HG03439 (cell line): ENCODE data around the gene TMUB2.
"Not testable (repeated sequence)": the region's sequence is repeated elsewhere in the genome, so short reads cannot be mapped to it uniquely, and the experiment has no call there.

Experiments
- ATAC-seq: cut with Tn5 transposase; IDR thresholded peaks from one replicate; pipeline ENCODE4 v1.9.1; 2021; ENCODE audit warnings: mild to moderate bottlenecking, moderate library complexity; ENCODE audit not compliant: unreplicated experiment

The TMUB2 gene

DNA sequence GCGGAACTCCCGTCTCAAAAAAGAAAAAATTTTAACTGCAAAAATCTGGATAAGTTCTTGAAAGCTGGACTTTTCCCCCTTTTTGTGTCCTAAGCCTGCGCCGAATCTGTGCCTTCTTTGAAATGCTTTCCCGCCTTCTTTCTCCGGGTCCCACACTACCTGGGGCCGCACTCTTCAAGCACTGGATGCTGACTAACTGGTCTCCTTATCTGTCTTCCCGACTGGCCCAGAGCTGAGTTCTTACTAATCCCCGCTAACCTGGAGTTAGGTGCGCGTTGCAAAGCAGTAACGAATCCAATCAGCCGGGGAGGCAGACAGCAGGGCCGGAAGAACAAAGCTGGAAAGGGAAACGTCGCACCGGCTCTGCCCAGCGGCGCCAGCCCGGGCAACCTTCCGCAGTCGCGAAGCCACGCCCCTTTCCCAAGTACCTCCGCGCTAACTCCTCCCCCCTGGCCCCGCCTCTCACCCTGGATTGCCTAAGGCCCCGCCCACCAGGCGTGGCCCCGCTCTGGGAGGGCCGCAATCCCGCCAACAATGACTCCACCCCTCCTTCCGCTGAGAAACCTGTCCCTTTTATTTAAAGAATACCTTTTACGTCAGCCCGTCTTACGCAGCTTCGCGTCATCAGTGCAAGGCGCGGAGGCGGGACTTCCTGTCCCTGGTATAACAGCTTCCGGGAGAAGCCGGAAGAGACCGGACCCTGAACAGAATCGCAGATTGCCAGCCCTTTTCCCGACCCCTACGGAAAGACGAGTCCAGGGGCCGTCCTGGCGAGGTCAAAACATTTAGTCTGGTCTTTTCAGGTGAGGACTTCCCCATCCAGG lies at the start of gene TMUB2:
TMUB2 (plus strand) TSS at position 666 of the 824 bp plus-strand sequence. CDS start 737 bp downstream, outside the sequence.
- ATAC-seq = peak; percentile 87

DNA sequence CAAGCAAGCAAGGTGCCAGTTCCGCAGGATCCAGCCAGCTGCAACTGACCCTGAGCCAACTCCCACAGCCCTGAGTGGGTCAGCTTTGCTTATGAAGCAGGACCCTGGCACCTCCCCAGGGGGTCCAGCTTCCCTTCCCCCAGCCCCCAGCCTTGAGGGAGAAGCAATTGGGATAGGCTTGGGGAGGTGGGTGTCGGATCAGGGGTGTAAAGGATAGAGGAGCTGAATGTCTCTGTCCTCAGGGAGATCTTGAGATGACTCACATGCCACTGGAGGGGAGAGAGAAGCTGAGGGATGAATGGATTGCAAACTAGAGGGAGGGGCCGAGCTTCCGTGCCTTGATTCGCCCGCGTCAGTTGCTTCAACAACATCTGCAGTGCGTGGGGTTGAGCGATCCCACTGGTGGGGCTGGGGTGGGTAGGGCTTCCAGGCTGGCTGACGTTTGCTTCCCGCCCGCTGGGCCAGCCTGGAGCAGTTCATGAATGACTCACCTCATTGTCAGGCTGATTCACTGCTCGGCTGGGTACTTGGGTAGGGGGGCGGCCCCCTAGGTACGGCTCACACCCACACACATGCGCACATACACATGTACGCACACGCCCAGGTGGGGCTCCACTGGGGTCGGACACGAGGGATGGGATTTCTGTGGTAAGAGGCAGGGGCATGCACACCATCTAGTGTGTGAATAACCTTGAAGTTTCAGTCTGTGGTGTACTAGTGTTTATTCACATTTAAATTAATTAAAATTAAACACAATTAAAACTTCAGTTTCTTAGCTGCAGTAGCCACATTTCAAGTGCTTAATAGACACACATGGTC lies 48.7 kb upstream of the TMUB2 start:
- no peak for ATAC-seq

DNA sequence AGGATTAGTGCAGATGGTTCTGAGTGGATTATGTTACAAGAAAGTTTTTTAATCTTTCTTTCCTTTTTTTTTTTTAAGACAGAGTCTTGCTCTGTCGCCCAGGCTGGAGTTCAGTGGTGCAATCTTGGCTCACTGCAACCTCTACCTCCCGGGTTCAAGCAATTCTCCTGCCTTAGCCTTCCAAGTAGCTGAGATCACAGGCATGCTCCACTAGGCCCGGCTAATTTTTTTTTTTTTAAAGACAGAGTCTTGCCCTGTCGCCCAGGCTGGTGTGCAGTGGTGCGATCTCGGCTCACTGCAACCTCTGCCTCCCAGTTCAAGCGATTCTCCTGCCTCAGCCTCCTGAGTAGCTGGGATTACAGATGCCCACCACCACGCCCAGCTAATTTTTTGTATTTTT lies 42.9 kb upstream of the TMUB2 start:
- not testable (repeated sequence) for ATAC-seq

DNA sequence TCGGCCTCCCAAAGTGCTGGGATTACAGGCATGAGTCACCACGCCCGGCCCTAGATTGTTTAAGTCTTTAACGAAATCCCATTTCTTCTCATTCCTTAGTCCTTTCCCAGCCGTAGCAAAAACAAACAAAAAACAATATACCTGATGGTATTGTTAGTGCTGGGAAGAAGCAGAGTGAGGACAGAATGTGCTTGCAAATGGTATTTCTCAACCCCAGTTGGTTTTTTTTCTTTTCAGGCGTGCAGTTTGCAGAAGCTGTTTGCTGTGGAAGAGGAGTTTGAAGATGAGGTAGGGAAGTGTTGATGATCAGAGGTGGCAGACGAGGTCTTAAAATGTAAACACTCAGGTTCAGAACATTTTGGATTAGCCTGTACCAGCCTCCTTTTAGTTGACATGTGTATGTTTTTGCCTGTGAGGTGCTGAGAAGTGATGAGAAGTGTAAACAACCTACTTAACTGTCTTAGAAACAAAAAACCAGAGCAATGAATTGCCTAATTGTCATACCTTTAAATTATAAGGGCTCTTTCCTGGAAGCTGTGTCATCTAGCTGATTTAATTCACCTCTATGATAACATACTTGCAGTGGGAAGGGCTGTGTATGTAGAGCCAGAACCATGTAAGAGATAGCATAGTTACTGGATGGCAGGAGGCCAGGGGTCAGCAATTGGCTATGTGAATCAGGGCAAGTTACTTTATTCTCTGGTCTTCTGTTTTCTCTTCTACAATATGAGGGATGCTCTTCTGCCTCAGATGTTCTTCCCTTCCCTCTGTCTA lies 41.6 kb upstream of the TMUB2 start:
- ATAC-seq = no peak

DNA sequence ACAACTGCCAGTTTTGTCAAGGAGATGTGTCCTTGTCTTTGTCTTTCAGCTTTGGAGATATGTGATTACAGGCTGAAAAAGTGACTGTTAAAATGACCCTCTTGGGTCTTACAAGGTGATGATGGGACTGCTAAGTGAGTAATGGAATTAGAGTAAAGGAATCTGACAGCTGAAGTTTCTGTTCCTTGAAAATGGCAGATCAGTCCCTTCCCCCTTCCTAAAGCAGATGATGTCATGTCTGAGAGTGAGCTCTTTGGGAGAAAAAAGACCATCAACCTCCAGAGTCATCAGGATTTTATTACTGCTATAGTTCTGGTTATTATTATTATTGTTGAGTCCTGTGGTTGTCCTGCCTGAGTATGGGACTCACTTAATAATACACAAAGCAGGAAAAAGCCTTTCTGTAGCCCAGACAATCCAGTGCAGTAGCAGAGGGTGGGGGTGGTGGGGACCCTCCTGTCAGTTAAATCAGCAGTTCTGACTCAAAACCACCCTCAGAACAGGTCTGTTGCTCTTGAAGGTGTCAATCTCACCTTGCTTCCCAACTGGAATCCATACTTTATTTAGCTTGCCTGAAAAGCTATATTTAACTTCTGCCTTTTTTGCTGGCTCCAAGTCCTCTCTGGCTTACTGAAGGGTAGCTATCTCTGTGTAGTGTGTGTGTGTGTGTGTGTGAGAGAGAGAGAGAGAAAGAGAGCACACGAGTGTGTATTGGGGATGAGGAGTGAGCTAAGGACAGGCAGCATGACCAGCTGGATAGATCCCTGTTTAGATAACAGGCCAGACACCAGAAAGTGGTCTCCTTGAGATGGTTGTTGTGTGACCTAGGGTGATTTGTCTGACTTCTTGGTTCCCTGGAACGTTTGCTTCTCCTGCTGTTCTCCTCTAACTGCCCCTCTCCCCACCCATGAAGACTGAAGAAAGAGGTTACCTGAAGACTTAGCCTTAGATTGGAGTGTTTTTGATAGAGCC lies 40.1 kb upstream of the TMUB2 start:
- no peak for ATAC-seq

DNA sequence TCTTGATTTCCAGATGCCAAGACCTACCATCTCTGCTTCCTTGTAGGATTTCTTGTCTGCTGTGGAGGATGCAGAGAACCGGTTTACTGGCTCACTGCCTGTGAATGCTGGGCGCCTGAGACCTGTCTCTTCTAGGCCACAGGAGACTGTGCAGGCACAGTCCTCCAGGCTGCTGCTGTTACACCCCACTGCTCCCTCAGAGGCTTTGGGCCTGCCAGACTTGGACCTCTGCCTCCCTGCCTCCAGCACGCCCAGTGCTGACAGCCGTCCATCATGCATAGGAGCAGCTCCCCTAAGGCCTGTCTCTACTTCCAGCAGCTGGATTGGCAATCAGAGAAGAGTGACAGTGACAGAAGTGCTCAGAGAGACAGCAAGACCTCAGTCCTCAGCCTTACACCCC lies 39.0 kb upstream of the TMUB2 start:
- ATAC-seq = no peak

DNA sequence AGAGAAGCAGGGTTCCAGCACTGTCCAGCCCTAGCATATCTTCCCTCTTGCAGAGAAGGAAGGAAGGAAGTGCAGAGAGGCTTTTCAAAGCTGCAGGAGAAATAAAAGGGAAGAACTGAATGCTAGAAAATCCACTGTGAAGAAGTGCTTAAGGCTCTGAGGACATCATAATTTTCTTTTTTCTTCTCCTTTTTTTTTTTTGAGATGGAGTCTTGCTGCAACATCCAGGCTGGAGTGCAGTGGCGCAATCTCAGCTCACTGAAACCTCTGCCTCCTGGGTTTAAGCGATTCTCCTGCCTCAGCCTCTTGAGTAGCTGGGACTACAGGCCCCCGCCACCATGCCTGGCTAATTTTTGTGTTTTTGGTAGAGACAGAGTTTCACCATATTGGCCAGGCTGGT lies 37.7 kb upstream of the TMUB2 start:
- ATAC-seq = not testable (repeated sequence)

DNA sequence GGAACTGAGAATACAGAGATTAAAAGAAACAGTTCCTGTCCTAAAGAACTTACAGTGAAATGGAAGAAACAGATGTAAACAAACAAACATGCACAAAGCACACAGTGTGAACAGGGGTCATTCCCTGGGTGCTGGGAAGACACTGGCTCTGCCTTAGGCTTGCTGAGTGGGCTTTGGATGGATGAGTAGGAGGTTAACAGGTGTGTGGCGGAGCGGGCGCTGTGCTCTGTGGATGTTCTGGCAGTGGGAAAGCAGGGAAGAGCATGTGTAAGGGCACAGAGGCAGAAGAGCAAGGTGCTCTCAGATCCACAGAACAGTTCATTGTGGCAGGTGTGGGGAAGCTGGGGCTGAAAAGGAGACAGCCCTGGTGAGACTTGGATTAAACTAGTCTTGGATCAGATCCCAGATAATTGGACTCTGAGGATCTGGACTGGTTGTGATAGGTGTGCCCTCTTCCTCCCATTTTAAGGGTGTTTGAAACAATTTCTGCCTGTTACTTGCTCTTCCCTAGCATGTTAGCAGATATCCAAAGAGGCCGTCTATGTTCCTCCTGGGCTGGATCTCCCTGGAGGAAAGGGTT lies 36.9 kb upstream of the TMUB2 start:
- no peak for ATAC-seq

DNA sequence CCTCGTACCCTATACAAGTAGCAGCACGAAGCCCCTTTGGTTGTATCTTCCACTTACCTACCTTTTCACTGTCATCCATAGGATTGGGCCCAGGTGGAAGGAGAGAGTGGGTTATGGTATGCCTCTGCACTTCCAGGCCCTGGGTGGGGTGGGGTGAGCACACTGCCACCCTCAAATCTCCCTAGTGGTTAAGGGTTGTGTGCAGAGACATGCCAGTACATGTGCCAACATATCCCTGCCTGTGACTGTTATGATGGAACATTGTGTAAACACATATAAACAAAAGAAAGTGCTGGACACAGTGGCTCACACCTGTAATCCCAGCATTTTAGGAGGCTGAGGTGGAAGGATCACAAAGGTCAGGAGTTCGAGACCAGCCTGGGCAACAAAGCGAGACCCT lies 33.9 kb upstream of the TMUB2 start:
- ATAC-seq = no peak

DNA sequence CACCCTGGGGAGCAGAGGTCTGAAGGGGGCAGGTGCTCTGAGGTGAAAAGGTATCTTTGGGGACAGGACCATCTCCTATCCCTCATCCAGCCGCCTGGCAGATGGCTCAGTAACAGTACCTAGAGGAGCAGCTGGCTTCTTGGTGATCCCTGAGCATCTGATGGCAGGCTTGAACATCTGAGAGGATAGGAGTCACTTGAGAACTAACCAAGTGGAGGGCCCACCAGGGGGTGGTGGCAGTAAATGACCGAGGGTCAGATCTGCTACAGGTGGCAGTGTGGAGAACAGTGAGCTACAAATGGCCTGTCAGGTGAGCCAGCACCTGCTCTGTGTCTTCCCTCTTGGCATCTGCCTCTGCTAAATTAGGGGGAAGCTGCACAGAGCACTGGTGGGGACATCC lies 31.3 kb upstream of the TMUB2 start:
- no peak for ATAC-seq

DNA sequence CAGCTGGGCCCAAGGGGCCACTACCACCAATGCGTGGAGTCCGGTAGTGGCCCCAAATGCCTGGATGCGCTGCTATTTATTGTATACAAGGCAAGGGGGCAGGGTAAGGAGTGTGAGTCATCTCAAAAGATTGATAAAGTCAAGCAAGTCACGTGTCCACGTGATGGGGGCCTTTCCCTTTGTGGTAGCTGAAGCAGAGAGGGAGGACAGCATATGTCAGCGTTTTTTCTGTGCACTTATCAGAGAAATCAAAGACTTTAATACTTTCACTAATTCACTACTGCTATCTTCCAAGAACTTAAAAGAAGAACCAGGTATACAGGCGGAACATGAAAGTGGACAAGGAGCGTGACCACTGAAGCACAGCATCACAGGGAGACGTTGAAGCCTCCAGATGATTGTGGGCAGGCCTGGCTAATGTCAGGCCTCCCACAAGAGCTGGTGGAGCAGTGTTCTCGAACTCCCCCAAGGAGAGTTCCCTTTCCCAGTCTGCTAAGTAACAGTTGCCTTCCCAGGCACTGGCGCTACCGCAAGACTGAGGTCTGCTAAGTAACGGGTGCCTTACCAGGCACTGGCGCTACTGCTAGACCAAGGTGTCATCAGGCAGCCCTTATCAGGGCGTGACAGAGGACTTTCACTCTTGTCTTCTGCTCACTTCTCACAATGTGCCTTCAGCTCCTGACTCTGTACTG lies 27.1 kb upstream of the TMUB2 start:
- no peak for ATAC-seq

DNA sequence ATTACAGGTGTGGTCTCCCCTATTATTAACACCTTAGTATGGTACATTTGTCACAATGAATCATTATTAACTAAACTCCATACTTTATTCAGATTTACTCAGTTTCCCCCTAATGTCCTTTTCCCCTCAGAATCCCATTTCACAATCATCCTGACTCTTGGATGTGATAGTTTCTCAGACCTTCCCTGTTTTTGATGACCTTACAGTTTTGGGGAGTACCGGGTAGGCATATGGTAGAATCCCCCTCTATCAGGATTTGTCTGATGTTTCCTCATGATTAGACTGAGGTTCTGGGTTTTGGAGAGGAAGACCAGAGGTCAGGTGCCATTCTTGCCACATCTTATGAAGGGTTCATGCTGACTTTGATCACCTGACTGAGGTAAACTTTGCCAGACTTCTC lies 22.3 kb upstream of the TMUB2 start:
- ATAC-seq = no peak

DNA sequence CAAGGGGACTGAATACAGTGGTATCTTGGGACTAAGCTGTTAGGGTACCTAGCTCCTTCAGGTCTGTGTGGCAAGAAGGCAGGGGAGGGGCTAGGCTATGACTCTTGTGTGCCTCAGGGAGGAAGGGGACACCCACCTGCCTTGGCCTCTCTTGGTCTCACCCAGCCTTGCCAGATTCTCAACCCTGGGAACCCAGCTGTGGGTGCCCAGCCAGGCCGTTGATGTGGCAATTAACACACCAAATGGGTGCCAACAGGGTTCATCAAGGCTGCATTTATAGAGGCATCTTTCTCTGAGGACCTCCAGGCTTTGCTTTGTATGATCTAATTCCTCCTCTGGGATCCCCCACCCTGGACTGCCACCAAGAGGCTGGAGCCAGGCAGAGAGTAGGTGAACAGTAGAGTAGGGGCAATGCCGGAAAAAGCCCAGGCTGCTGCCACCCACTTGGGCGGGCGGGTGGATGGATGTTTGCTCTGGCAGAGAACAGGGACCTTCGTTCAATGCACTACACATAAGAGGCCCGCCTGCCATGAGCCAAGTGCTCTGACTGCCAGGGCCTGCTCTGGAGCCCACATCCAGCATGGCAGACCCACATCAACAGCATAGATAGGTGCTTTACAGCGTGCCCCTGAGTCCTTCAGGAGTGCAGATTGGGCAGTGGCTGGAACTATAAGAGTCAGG lies 19.5 kb upstream of the TMUB2 start:
- ATAC-seq = no peak

DNA sequence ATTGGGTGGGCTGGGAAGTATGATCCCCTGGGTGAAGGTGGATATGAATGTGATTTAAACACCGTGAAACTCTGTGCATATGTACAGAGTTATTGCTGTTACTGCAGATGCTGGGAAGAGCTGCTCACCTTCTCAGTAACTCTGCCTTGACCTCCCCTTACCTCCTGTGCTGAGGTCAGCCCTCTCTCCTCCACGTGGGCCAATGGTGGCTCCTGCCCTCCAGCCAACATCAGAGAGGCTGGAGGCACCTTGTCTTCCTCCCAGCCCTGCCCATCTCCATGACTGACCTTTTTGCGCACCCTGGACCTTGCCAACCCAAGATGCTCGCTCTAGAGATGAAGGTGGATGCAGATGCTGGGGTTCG lies 16.7 kb upstream of the TMUB2 start:
- ATAC-seq = no peak

DNA sequence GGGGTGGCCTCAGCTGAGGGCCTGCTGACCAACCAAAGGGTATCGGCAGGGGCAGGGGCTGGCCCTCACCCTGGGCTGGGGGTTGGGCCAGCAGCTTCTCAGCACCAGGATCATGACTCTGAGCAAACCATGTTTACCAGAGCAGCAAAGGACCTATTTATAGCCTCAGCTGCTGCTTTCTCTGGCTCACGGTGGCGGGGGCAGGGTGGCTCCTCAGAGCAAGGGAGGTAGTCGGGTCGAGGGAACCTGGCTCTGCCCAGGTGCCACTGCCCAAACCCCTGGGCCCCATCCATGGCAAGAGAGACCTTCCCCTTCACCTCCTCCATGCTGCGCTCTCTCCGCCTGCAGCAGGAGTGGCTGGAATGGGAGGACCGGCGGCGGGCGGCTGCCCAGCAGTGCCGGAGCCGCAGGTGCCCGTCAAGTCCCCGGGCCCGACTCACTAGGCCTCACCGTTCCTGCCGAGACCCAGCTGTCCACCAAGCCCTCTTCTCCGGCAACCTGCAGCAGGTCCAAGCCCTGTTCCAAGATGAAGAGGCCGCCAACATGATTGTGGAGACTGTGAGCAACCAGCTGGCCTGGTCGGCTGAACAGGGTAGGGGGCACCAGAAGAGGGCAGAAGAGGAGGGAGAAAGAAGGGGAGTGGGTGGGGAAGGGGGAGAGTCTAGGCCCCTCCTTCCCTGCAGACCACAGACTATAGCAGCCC lies 16.1 kb upstream of the TMUB2 start, which contains the start of gene ASB16:
ASB16 (plus strand) TSS at position 206 of the 703 bp plus-strand sequence; CDS start at position 292, 86 bp downstream.
- no peak for ATAC-seq

DNA sequence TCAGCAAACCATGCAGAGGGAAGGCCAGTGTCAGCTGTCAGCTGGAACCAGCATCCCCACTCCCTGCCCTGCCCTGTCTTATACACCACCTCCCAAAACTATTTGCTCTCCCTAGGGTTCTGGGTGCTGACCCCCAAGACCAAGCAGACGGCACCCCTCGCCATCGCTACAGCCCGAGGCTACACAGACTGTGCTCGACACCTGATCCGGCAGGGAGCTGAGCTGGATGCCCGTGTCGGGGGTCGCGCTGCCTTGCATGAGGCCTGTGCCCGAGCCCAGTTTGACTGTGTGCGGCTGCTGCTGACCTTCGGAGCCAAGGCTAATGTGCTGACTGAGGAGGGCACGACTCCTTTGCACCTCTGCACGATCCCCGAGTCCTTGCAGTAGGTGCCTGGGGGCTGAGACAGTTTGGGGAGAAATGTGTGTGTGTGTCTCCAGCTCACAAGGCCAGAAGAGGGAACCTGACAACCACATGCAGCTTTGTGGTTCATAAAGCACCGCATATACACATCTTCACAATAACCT lies 14.8 kb upstream of the TMUB2 start:
- ATAC-seq = no peak

DNA sequence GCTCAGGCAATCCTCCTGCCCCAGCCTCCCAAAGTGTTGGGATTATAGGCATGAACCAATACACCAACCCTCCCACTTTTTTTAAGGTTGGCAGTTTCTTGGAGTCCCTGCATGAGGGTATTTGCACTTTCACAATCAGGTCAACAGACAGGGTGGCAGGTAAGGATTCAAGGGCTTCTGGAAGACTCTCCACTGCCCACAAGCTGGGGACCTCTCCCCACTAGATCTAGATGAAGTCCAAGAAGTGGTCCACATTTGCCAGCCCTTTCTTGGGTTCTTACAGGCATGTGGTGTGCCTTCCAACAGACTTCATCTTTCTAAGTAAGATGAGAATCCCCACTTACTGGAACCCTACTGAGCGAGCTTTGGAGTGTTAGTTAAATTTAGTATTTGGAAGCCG lies 12.3 kb upstream of the TMUB2 start:
- no peak for ATAC-seq

DNA sequence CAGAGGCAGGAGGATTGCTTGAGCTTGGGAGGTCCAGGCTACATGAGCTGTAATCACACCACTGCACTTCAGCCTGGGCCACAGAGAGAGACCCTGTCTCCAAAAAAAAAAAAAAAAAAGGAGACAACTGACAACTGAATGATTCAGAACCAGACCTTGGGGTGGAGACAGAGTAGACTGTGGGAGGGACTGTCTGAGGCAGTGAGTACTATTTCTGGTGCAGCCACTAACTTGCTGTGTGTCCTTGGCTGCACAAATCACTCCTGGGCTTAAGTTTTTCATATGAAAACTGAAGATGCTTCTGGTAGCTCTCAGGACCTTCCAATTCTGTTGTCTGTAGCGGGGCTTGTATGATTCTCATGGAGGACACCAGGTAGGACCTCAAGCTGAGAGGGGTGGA lies 10.5 kb upstream of the TMUB2 start:
- no peak for ATAC-seq
